HG03521 (cell line): ENCODE data around the gene HSD17B2.
"Not testable (repeated sequence)": the region's sequence is repeated elsewhere in the genome, so short reads cannot be mapped to it uniquely, and the experiment has no call there.

Source experiments
- ATAC-seq: cut with Tn5 transposase; IDR thresholded peaks from one replicate; pipeline ENCODE4 v1.9.1; 2021; ENCODE audit warnings: mild to moderate bottlenecking, moderate library complexity; ENCODE audit not compliant: unreplicated experiment

The HSD17B2 gene

GRCh38 chr16:82074019-82074558 is 39.0 kb downstream of the HSD17B2 start:
- ATAC-seq, result no peak

- no peak for ATAC-seq
Observed at GRCh38 chr16:82078125-82078524, 43.1 kb downstream of the HSD17B2 start.

GRCh38 chr16:82079892-82080291 is 44.8 kb downstream of the HSD17B2 start:
- ATAC-seq, result no peak

- no peak for ATAC-seq
Observed at GRCh38 chr16:82081264-82081663, 46.2 kb downstream of the HSD17B2 start.

- ATAC-seq, result no peak
Observed at GRCh38 chr16:82082097-82082496, 47.0 kb downstream of the HSD17B2 start.

GRCh38 chr16:82082543-82083244 is 47.6 kb downstream of the HSD17B2 start:
- no peak for ATAC-seq

- ATAC-seq, result no peak
Observed at GRCh38 chr16:82083710-82084353, 48.8 kb downstream of the HSD17B2 start.

GRCh38 chr16:82085011-82085779 is 50.1 kb downstream of the HSD17B2 start:
- no peak for ATAC-seq

- no peak for ATAC-seq
Observed at GRCh38 chr16:82088483-82088882, 53.4 kb downstream of the HSD17B2 start.

- no peak for ATAC-seq
Observed at GRCh38 chr16:82091241-82091640, 56.2 kb downstream of the HSD17B2 start.

GRCh38 chr16:82092711-82093110 is 57.7 kb downstream of the HSD17B2 start:
- ATAC-seq, result no peak

- no peak for ATAC-seq
Observed at GRCh38 chr16:82093666-82094300, 58.7 kb downstream of the HSD17B2 start.

- ATAC-seq, result no peak
Observed at GRCh38 chr16:82094942-82095540, 60.0 kb downstream of the HSD17B2 start.

GRCh38 chr16:82096641-82097040 is 61.6 kb downstream of the HSD17B2 start:
- no peak for ATAC-seq

GRCh38 chr16:82105107-82105506 is 70.1 kb downstream of the HSD17B2 start:
- ATAC-seq, result no peak

- no peak for ATAC-seq
Observed at GRCh38 chr16:82108100-82108499, 73.0 kb downstream of the HSD17B2 start.

- ATAC-seq, result no peak
Observed at GRCh38 chr16:82108774-82109173, 73.7 kb downstream of the HSD17B2 start.

GRCh38 chr16:82109266-82109665 is 74.2 kb downstream of the HSD17B2 start:
- not testable (repeated sequence) for ATAC-seq

GRCh38 chr16:82111944-82112343 is 76.9 kb downstream of the HSD17B2 start:
- ATAC-seq, result no peak

GRCh38 chr16:82113741-82114140 is 78.7 kb downstream of the HSD17B2 start:
- ATAC-seq, result no peak

- ATAC-seq, result no peak
Observed at GRCh38 chr16:82116535-82116934, 81.5 kb downstream of the HSD17B2 start.
